Stomach smooth muscle (tissue), 2 donors: ENCODE data around the gene PRELP.
"Not testable (repeated sequence)": the region's sequence is repeated elsewhere in the genome, so short reads cannot be mapped to it uniquely, and the experiment has no call there.

Source experiments
- H3K27ac ChIP-seq: one replicate; pipeline ENCODE4 v1.7.0; 2013; ENCODE audit warnings: mild to moderate bottlenecking, low read length, inconsistent platforms
- H3K27me3 ChIP-seq, 2 donors: one replicate each; pipeline ENCODE4 v1.7.0; 2013; ENCODE audit warnings: low read length in 2 of 2; ENCODE audit not compliant: insufficient read depth in 2 of 2, control insufficient read depth in 1 of 2
- H3K36me3 ChIP-seq, 2 donors: one replicate each; pipeline ENCODE4 v1.7.0; 2013; ENCODE audit warnings: low read length in 2 of 2; ENCODE audit not compliant: control insufficient read depth in 2 of 2, insufficient read depth in 2 of 2
- H3K4me1 ChIP-seq: one replicate; pipeline ENCODE4 v1.7.0; 2013; ENCODE audit warnings: low read length; ENCODE audit not compliant: control insufficient read depth, insufficient read depth
- H3K4me3 ChIP-seq, 2 donors: one replicate each; pipeline ENCODE4 v1.7.0; 2013; ENCODE audit warnings: low read length in 2 of 2
- H3K9ac ChIP-seq, 2 donors: one replicate each; pipeline ENCODE4 v1.7.0; 2013; ENCODE audit warnings: low read length in 2 of 2, mild to moderate bottlenecking in 1 of 2
- H3K9me3 ChIP-seq, 2 donors: one replicate each; pipeline ENCODE4 v1.7.0; 2013; ENCODE audit warnings: low read length in 2 of 2; ENCODE audit not compliant: control insufficient read depth in 2 of 2
- donor health status: healthy.
- donor health status: Pancreatic carcinoma.

The PRELP gene

DNA sequence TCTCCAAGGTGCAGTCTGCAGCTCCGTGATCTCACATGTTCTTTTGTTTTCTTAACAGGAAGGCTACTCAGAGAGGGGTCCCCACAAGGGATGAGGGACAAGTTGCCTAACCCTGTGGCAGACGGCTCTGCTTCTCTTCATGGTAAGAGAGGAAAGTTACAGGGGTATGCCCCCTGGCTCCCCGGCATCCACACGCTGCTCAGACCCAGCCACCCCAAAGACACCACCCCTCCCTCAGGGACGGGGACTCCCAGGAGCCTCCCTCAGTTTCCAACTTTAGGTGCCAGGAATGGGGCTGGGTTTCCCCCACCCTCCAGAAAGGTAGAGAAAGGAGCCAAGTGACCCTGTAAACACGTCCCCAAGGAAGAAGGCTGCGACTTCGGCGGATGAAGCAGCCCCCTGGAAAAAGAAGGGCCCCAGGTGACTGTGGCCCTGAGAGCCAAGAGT, 38.0 kb downstream of the PRELP start:
- H3K27ac ChIP-seq, result peak overlapping the region; percentile 93
- no peaks in the 10 kb centered on the region for H3K9me3 ChIP-seq
- peak overlapping the region; percentile 32 to 47 for H3K4me3 ChIP-seq
- H3K27me3 ChIP-seq, result no peaks in the 10 kb centered on the region
- no peaks in the 10 kb centered on the region for H3K36me3 ChIP-seq
- peak overlapping the region; percentile 64 to 67 for H3K9ac ChIP-seq
- peaks cover 39% of the 10 kb centered on the region for H3K4me1 ChIP-seq

DNA sequence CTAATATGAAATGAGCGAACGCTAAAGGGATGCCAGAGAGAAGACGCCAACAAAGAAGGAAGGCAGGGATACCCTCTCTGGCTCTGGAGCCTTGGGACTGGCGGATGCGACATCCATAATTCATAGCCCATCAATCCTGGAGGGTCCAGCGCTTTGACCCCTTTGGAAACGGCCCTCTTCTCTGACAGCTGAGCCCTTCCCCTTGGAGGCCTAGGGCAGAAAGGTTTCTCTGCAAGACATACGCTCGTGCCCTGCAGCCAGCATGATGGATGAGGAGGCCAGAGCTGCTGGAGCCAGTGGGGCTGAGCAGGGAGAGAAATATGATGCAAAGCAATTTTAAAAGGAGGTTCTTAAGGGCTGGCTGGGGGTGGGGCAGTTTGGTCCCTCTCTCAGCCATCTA, 40.6 kb downstream of the PRELP start:
- Histone ChIP-seq H3K9me3 (no peaks in the 10 kb centered on the region), H3K27ac (no peak overlapping the region), H3K36me3 (no peaks in the 10 kb centered on the region), H3K4me3 (no peak overlapping the region), H3K9ac (no peak overlapping the region), H3K27me3 (no peaks in the 10 kb centered on the region), H3K4me1 (peaks cover 45% of the 10 kb centered on the region)

DNA sequence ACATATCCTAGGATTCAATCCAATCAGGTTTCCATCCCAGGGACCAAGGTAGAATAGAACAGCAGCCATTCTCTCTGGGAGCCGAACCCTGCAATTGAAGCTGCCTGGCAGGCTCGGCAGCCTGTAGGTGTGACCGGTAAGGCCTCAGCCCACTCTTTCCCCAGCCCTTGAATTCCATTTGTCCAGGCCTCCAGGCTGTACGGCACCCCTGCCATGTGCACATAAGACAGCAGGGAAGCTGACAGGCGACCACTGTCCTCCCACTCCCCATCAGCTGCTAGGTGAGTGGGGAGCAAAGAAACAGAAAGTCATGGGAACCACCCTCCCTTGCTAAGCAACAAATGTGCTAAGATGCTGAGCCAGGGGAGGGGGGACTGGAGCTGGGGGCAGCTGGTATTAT, 41.3 kb downstream of the PRELP start:
- no peak overlapping the region for H3K4me3 ChIP-seq
- H3K36me3 ChIP-seq, result no peaks in the 10 kb centered on the region
- no peaks in the 10 kb centered on the region for H3K9me3 ChIP-seq
- no peak overlapping the region for H3K27ac ChIP-seq
- no peaks in the 10 kb centered on the region for H3K27me3 ChIP-seq
- H3K9ac ChIP-seq, result no peak overlapping the region
- H3K4me1 ChIP-seq, result peaks cover 52% of the 10 kb centered on the region

DNA sequence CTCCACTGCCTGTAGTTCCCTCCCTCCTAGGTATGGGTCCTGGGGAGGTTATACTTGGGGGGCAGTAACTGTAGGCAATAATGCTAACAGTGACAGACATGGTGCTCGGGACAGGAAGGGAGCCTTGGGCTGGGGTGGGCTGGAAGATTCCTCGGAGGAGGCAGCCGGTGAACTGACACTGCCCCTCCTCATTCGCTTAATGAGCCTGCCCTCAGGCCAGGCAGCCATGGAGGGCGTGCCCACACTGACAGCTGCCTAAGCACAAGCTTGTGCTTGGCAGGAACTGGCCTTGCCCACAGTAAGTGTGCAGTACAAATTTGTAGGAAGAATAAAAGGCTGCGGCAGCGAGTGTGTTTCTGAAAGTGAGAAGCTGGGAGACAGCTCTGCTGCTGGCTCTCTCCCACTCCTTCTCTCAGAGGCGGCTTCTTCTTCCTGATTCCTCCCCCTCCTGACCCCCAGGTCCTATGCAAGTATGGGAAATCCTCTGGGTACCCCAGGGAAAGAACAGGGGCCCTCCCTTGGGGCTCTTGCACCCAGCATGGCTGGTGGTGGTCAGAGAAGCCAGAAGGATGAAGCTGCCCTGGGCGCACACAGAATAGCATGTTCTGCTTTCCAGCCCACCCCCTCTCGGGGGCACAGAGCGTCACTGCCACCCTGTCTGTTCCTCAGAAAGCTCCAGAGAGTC, 42.0 kb downstream of the PRELP start:
- no peaks in the 10 kb centered on the region for H3K9me3 ChIP-seq
- H3K36me3 ChIP-seq, result no peaks in the 10 kb centered on the region
- no peak overlapping the region for H3K27ac ChIP-seq
- no peaks in the 10 kb centered on the region for H3K27me3 ChIP-seq
- H3K4me1 ChIP-seq, result peaks cover 53% of the 10 kb centered on the region
- no peak overlapping the region for H3K9ac ChIP-seq
- H3K4me3 ChIP-seq, result no peak overlapping the region

DNA sequence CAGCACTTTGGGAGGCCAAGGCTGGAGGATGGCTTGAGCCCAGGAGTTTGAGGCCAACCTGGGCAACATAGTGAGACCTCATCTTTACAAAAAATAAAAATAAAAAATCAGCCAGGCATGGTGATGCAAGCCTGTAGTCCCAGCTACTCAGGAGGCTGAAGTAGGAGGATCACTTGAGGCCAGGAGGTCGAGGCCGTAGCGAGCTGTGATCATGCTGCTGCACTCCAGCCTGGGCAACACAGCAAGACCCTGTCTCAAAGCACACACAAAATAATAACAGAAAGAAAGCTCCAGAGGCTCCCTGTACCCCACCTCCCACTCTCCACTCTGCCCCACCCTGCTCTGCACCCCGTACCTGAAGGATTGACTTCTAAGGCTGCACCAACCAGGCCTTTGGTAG, 42.5 kb downstream of the PRELP start:
- H3K36me3 ChIP-seq, H3K9me3 ChIP-seq, H3K9ac ChIP-seq, H3K4me3 ChIP-seq, H3K27me3 ChIP-seq, H3K27ac ChIP-seq: not testable (repeated sequence)
- peaks cover 52% of the 10 kb centered on the region for H3K4me1 ChIP-seq

DNA sequence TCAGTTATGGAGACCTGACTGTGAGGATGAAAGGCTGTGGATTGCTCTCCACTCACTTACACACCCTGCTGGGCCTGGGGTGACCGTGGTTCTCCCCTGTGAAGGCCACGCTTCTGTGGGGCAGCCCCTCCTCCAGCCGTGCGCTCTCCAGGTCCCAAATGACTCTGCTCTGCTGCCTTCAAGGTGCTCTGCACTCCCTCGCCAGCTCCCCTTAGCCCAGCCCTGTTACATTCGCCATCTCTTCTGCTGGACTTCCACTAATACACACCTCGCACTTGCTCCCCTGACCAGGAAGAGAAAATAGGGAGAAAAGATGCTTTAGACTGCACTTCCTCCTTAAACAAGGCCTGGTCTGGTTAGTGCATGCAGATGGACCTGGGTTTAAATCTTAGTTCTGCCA, 42.9 kb downstream of the PRELP start:
- Histone ChIP-seq H3K27me3 (no peaks in the 10 kb centered on the region), H3K36me3 (no peaks in the 10 kb centered on the region), H3K9ac (no peak overlapping the region), H3K4me1 (peaks cover 50% of the 10 kb centered on the region), H3K4me3 (no peak overlapping the region), H3K27ac (no peak overlapping the region), H3K9me3 (no peaks in the 10 kb centered on the region)

DNA sequence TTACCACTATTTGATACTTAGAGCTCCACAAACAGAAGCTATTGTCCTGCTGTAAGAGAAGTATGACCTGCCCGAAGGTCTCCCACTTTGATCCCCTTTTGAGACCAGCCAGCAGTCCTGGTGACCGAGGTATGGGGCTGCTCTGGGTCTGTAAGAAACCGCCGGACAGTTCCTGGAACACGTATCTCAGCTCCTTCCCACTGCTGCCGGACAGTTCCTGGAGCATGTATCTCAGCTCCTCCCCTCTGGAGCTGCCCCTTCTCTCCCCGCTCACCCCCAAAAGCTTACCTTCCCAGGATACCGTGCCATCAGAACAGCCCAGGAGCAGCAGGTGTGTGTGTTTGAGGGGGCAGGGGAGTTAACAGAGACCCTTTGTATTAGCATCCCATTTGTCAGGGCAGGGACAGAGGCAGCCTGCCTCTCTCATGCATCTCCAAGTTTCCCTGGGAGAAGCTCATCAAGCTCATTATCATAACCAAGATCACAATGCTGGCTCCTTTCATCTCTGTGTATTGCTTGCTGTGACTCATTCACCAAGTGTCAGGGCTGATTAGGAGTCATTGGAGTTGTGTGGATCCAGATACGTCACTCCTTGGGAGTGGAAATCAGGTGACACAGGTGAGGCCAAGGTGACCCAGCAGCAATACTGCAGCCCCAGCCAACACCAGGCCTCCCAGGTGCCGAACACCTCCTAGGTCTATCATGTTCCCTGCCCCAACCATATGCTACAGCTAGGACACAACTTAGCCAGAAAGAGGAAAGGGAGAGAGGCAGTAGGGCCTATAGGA, 43.6 kb downstream of the PRELP start:
- no peak overlapping the region for H3K27ac ChIP-seq
- no peaks in the 10 kb centered on the region for H3K36me3 ChIP-seq
- H3K9ac ChIP-seq, result no peak overlapping the region
- H3K4me1 ChIP-seq, result peaks cover 45% of the 10 kb centered on the region
- no peaks in the 10 kb centered on the region for H3K27me3 ChIP-seq
- H3K9me3 ChIP-seq, result no peaks in the 10 kb centered on the region
- H3K4me3 ChIP-seq, result no peak overlapping the region

DNA sequence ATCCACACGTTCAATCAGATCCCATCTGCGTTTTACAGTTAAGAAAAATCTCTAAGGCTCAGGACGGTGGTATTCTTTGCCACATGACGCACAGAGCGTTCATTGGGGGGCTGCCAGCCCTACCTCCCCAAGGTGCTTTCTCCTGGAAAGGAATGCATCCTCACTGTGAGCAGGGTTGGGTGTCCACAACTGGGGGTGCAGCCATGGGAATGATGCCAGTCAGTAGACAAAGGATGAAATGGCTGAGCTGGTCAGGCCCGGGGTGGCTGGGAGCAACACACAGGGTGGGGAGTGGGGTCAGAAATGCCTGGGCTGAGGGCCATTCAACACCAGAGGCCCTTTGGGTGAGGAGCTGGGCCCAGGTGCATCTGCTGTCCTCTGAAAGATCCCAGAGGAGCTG, 44.3 kb downstream of the PRELP start:
- Histone ChIP-seq H3K9me3 (no peaks in the 10 kb centered on the region), H3K4me1 (peaks cover 47% of the 10 kb centered on the region), H3K36me3 (no peaks in the 10 kb centered on the region), H3K9ac (no peak overlapping the region), H3K4me3 (no peak overlapping the region), H3K27me3 (no peaks in the 10 kb centered on the region), H3K27ac (peak overlapping the region; percentile 6)

DNA sequence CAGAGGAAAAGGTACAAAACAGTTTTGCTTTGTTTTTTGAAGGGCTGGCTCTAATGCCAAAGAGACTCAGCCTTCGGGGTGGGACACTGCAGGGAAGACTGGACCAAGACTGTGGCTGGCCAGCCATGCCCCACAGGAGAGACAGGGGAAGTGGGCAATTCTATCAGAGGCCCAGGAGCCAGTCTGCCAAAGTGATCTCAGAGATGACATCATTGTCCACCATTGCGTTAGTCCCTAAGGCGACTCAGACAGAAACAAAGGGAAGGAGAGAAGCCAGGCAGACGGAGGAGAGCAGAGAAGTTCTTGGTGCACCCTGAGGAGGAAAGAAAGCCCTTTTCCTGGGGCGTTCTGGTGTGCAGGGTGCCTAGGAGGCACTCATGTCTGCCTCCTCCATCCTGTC, 44.7 kb downstream of the PRELP start:
- Histone ChIP-seq H3K4me3 (no peak overlapping the region), H3K27ac (no peak overlapping the region), H3K36me3 (no peaks in the 10 kb centered on the region), H3K9ac (no peak overlapping the region), H3K9me3 (no peaks in the 10 kb centered on the region), H3K4me1 (peaks cover 51% of the 10 kb centered on the region), H3K27me3 (no peaks in the 10 kb centered on the region)

DNA sequence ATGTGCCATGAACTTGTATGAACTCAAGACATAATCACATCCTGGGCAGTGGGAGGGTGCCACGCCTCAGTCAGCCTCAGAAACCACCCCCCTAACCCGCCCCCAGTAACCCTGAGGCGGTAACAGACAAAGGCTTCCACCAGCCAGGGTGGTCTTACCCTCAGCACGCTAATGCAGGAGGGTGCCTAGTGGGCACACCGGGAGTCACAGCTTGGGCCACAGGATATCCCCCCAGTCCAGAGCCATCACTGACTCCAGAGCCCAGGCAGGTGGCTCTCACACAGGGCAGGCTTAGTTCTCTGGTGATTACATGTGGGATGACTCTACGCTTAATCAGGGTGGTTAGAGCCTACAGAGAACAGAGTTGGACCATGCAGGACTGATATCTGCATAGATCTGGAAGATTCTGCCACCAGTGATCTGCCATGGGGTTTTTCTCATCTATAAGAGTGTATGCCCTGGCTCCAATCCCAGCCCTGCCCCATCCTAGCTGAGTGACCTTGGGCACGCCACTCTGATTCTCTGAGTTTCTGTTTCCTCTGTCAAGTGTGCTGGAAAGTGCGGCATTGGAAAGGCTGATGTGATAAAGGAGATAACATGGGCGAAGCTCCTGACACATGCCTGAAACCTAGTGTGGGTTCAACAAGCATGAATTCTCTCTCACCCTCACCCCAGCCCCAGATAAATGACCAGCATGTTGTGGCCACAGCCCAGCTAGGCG, 45.6 kb downstream of the PRELP start:
- Histone ChIP-seq H3K27me3 (no peaks in the 10 kb centered on the region), H3K4me3 (peak overlapping the region in 1 of 2 donors; percentile 22), H3K9ac (no peak overlapping the region), H3K36me3 (no peaks in the 10 kb centered on the region), H3K27ac (peak overlapping the region; percentile 31), H3K4me1 (peaks cover 58% of the 10 kb centered on the region), H3K9me3 (no peaks in the 10 kb centered on the region)
